ENCODE results near the gene HOXB5. TPM values are rescaled to one million over a fixed set of nuclear protein-coding genes. Genes with fewer than 3 reads are reported as not detected.

HOXB5 gene
- total RNA-seq, 1 experiment from 2014 or later, result 5.9 TPM

DNA sequence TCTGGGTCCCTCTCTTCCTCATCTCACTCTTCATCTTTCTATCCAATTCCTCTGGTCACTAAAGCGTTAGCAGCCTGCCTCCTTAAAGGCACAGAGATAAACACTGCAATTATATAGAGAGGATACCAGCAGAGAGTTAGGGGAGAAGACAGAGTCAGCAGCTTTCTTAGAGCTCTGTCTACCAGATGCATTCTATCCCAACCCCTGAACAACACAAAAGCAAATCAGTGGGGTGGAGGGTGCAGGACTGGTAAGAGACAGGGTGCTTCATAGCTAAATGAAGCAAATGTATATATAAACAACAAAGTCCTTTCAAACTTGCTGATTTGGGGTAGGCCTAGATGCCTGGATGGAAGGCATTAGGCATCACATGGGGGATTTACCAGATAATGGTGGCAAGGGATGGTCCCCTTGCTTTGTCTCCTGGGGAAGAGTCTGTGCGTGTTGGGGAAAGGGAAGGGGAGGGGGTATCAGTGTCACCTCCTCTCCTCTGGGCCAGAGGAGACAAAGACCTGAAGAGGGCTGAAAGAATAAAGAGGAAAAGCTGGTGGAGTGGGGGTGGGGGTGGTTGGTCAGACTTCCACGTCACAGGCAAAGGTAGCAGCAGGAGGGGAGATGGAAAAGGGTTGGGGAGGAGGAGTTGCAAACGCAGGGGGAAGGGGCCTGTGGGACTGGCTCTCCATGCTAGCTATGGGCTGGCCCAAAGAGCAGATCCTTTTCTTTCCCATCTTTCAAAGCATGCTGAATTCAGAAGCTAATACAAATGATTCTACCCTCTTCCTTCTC is 27.5 kb downstream of the HOXB5 start:
- CTCF ChIA-PET, result no interaction called here
- POLR2A ChIA-PET (ENCODE audit: low non-redundant PET), result no interaction called here
- TF ChIP-seq EZH2 (IDR thresholded peaks at IDR 0.05; ENCODE audit: borderline replicate concordance, low read depth, low read length, poor library complexity, severe bottlenecking), result no peak
- TF ChIP-seq, protein P1, sequence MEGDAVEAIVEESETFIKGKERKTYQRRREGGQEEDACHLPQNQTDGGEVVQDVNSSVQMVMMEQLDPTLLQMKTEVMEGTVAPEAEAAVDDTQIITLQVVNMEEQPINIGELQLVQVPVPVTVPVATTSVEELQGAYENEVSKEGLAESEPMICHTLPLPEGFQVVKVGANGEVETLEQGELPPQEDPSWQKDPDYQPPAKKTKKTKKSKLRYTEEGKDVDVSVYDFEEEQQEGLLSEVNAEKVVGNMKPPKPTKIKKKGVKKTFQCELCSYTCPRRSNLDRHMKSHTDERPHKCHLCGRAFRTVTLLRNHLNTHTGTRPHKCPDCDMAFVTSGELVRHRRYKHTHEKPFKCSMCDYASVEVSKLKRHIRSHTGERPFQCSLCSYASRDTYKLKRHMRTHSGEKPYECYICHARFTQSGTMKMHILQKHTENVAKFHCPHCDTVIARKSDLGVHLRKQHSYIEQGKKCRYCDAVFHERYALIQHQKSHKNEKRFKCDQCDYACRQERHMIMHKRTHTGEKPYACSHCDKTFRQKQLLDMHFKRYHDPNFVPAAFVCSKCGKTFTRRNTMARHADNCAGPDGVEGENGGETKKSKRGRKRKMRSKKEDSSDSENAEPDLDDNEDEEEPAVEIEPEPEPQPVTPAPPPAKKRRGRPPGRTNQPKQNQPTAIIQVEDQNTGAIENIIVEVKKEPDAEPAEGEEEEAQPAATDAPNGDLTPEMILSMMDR (conservative IDR thresholded peaks at IDR 0.05; ENCODE audit: low read depth, low read length), result no peak
- Histone ChIP-seq H3K4me1 (ENCODE audit: insufficient read depth, low read length, poor library complexity, severe bottlenecking) (peaks cover 83% of the 10 kb centered on the region), H3K9me3 (ENCODE audit: low read depth, low read length, poor library complexity, severe bottlenecking) (no peaks in the 10 kb centered on the region), H3K4me3 (ENCODE audit: low read depth, low read length, poor library complexity, severe bottlenecking) (no peak overlapping the region), H3K36me3 (ENCODE audit: insufficient read depth, low read length, poor library complexity, severe bottlenecking) (no peaks in the 10 kb centered on the region), H3K27me3 (replicated peaks; ENCODE audit: insufficient read depth, low read depth, low read length, poor library complexity) (no peaks in the 10 kb centered on the region), H3K27ac (ENCODE audit: low read depth, low read length, poor library complexity, severe bottlenecking) (peak overlapping the region; percentile 87)
- BruUV-seq (replicated peaks), result no TSS peak
- intact Hi-C loops (cut with micrococcal nuclease; ENCODE audit: unreplicated experiment), result no loop called here
- no peak for DNase-seq (ENCODE audit: low spot score)

DNA sequence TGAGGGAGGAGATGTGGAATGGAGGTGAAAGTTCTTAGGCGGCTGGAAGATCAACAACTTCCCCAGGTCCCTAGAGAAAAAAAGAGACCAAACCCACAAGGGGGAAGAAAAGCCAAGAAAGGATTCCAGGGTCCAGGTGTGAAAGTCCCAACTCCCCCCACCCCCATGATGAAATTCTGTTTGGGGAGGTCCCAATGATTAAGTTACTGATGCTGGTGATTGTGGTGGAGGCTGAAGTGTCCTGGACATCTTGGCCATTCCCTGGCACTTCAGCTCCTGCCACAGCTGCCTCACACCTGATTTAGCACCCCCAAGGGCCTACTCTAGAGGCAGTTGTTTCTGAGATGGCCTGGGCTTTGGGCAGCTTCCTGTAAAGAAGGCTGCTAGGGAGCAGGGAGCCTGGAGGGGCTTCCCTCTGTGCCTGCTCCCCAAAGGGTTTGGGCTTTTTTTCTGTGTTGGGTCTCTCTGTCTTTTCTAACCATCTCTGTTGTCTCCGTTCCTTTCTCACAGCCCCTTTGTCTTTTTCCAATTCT is 28.5 kb downstream of the HOXB5 start:
- Histone ChIP-seq H3K9me3 (ENCODE audit: low read depth, low read length, poor library complexity, severe bottlenecking) (no peaks in the 10 kb centered on the region), H3K27ac (ENCODE audit: low read depth, low read length, poor library complexity, severe bottlenecking) (peak overlapping the region; percentile 87), H3K27me3 (replicated peaks; ENCODE audit: insufficient read depth, low read depth, low read length, poor library complexity) (no peaks in the 10 kb centered on the region), H3K36me3 (ENCODE audit: insufficient read depth, low read length, poor library complexity, severe bottlenecking) (no peaks in the 10 kb centered on the region), H3K4me3 (ENCODE audit: low read depth, low read length, poor library complexity, severe bottlenecking) (peak overlapping the region; percentile 54), H3K4me1 (ENCODE audit: insufficient read depth, low read length, poor library complexity, severe bottlenecking) (peaks cover 85% of the 10 kb centered on the region)
- no peak for DNase-seq (ENCODE audit: low spot score)
- POLR2A ChIA-PET (ENCODE audit: low non-redundant PET), result interaction anchor here (0.6 kb wide), 2 partner anchors 163 to 798 kb away, joined by 3 to 8 read pairs; no protein-coding TSS in a partner anchor
- intact Hi-C loops (cut with micrococcal nuclease; ENCODE audit: unreplicated experiment), result no loop called here
- BruUV-seq (replicated peaks), result TSS peak; percentile 86
- CTCF ChIA-PET, result interaction anchor here (0.6 to 1.5 kb wide), 2 partner anchors 73 to 232 kb away, joined by 4 to 5 read pairs; no protein-coding TSS in a partner anchor
- TF ChIP-seq, protein P1 (conservative IDR thresholded peaks at IDR 0.05; ENCODE audit: low read depth, low read length), result no peak
- no peak for TF ChIP-seq EZH2 (IDR thresholded peaks at IDR 0.05; ENCODE audit: borderline replicate concordance, low read depth, low read length, poor library complexity, severe bottlenecking)

DNA sequence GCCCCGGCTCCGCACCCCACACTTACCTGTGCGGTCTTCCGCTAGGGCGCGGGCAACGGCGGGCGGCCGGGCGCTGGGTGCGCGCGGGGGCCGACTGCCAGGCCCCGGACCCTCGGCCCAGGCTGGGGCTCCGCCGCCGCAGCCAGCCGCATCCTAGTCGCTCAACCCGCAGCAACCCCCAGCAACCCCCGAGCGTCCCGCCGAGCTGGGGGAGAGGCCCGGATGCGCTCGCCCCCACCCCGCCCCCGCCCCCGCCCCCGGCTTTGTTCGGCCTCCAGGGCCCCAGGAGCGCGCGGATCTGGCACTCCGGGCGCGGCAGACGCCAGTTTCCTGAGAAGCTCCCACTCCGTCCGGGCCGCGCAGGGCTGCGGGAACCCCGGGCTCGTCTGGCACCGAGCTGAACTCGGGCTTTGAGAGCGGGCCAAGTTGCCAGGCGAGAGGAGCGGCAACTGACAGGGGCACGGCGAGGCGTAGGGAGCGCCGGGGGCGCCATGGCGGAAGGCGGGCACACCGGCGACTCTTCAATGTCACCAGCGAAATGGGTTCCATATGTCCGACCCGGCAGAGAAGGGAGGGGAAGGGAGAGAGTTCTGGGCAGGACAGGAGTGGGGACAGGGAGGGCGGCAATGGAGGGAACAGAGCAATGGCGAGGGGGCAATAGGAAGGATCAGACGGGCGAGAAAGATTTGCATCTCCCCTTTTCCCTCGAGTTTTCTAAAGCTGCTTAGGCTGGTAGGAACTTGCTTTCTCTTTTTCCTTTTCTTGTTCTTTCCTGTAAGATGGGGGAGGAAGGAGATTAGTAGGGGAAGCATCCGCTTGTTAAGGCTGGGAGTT is 29.2 kb downstream of the HOXB5 start:
- peak overlapping the region; percentile 87 for H3K27ac ChIP-seq (ENCODE audit: low read depth, low read length, poor library complexity, severe bottlenecking)
- DNase-seq (ENCODE audit: low spot score), result peak; percentile 76

More for the DNA sequence above, 29.2 kb downstream of the HOXB5 start:
- Histone ChIP-seq H3K36me3 (ENCODE audit: insufficient read depth, low read length, poor library complexity, severe bottlenecking) (no peaks in the 10 kb centered on the region), H3K9me3 (ENCODE audit: low read depth, low read length, poor library complexity, severe bottlenecking) (no peaks in the 10 kb centered on the region), H3K4me1 (ENCODE audit: insufficient read depth, low read length, poor library complexity, severe bottlenecking) (peaks cover 82% of the 10 kb centered on the region), H3K27me3 (replicated peaks; ENCODE audit: insufficient read depth, low read depth, low read length, poor library complexity) (no peaks in the 10 kb centered on the region), H3K4me3 (ENCODE audit: low read depth, low read length, poor library complexity, severe bottlenecking) (peak overlapping the region; percentile 54)
- POLR2A ChIA-PET (ENCODE audit: low non-redundant PET), result interaction anchor here (0.6 kb wide), 2 partner anchors 163 to 798 kb away, joined by 3 to 8 read pairs; no protein-coding TSS in a partner anchor
- TF ChIP-seq EZH2 (IDR thresholded peaks at IDR 0.05; ENCODE audit: borderline replicate concordance, low read depth, low read length, poor library complexity, severe bottlenecking), result no peak
- TF ChIP-seq, protein P1 (conservative IDR thresholded peaks at IDR 0.05; ENCODE audit: low read depth, low read length), result no peak
- intact Hi-C loops (cut with micrococcal nuclease; ENCODE audit: unreplicated experiment), result no loop called here
- CTCF ChIA-PET, result interaction anchor here (0.6 to 1.5 kb wide), 2 partner anchors 72 to 231 kb away, joined by 4 to 5 read pairs; no protein-coding TSS in a partner anchor
- no TSS peak for BruUV-seq (replicated peaks)
